OCI-LY3 (cell line): ENCODE data around the gene PLEK.

Experiments
- H2AFZ ChIP-seq: fragments of 200-600, 300-600 bp; shearing (Covaris generic); 2 replicates; pipeline ENCODE4 v1.6.0; 2014; ENCODE audit warnings: antibody characterized with exemption, low read depth, low read length
- H3K27ac ChIP-seq: fragments of 200-600, 300-600 bp; sonication (generic); 2 replicates; pipeline ENCODE4 v1.5.1; 2014; ENCODE audit warnings: mild to moderate bottlenecking, low read length, moderate library complexity, mixed read lengths
- H3K27me3 ChIP-seq: fragments of 200-600, 300-600 bp; sonication (generic); 2 replicates; pipeline ENCODE4 v1.6.1; 2014; ENCODE audit warnings: low read depth, low read length, mixed read lengths
- H3K36me3 ChIP-seq: fragments of 200-600, 300-600 bp; sonication (generic); replicated peaks from 2 replicates; pipeline ENCODE3; 2014; ENCODE audit warnings: low read depth, low read length, mixed read lengths
- H3K4me1 ChIP-seq: fragments of 300-600, 200-600 bp; sonication (generic); 2 replicates; pipeline ENCODE4 v1.6.1; 2014; ENCODE audit warnings: low read length, mixed read lengths
- H3K4me2 ChIP-seq: fragments of 200-600, 300-600 bp; sonication (generic); 2 replicates; pipeline ENCODE4 v1.6.1; 2014; ENCODE audit warnings: low read length, mixed read lengths
- H3K4me3 ChIP-seq: fragments of 300-600, 200-600 bp; sonication (generic); 2 replicates; pipeline ENCODE4 v1.5.1; 2014; ENCODE audit warnings: antibody characterized with exemption, mild to moderate bottlenecking, low read length, moderate library complexity
- H3K79me2 ChIP-seq: fragments of 300-600, 200-600 bp; shearing (Covaris generic); 2 replicates; pipeline ENCODE4 v1.6.1; 2014; ENCODE audit warnings: mild to moderate bottlenecking, low read length, mixed read lengths
- H3K9ac ChIP-seq: fragments of 300-600, 200-600 bp; shearing (Covaris generic); 2 replicates; pipeline ENCODE4 v1.6.0; 2014; ENCODE audit warnings: mild to moderate bottlenecking, low read length, moderate library complexity
- H3K9me3 ChIP-seq: fragments of 200-600, 300-600 bp; shearing (Covaris generic); 2 replicates; pipeline ENCODE4 v1.6.1; 2014; ENCODE audit warnings: low read length, mixed read lengths; ENCODE audit not compliant: insufficient read depth
- H4K20me1 ChIP-seq: fragments of 200-600, 300-600 bp; sonication (generic); 2 replicates; pipeline ENCODE4 v1.6.1; 2016; ENCODE audit warnings: low read length, mixed read lengths; ENCODE audit not compliant: insufficient read depth
- CTCF ChIP-seq: fragments of 200-600, 300-600 bp; sonication (generic); IDR thresholded peaks from 2 replicates; pipeline ENCODE4 v1.5.1; 2014; ENCODE audit warnings: antibody characterized with exemption, low read length, low read depth
- EZH2phosphoT487 ChIP-seq: fragments of 200-600 bp; shearing (Covaris generic); IDR thresholded peaks from 2 replicates; pipeline ENCODE4 v1.6.1; 2018; ENCODE audit warnings: antibody characterized with exemption, mixed run types, low read depth

The PLEK gene

GRCh38 chr2:68388772-68389171, 23.7 kb downstream of the PLEK start:
- H4K20me1 ChIP-seq: peaks cover 6% of the 10 kb centered on the region
- H3K4me1 ChIP-seq: peaks cover 75% of the 10 kb centered on the region

GRCh38 chr2:68390114-68390513, 25.0 kb downstream of the PLEK start:
- Histone ChIP-seq H3K36me3 (peaks cover 83% of the 10 kb centered on the region), H3K4me3 (no peak overlapping the region), H3K9me3 (no peaks in the 10 kb centered on the region), H3K79me2 (peaks cover 51% of the 10 kb centered on the region), H2AFZ (no peak overlapping the region), H3K27me3 (no peaks in the 10 kb centered on the region), H4K20me1 (peaks cover 5% of the 10 kb centered on the region; the same call in 1 of the 2 replicates), H3K4me1 (peaks cover 62% of the 10 kb centered on the region), H3K9ac (no peak overlapping the region), H3K27ac (peak overlapping the region; percentile 99), H3K4me2 (no peak overlapping the region)
- no peak for TF ChIP-seq EZH2phosphoT487
- TF ChIP-seq CTCF: no peak

More at GRCh38 chr2:68388772-68389171, 23.7 kb downstream of the PLEK start:
- H3K4me2 ChIP-seq: peak overlapping the region; percentile 85
- no peaks in the 10 kb centered on the region for H3K27me3 ChIP-seq
- peak overlapping the region; percentile 99 for H3K27ac ChIP-seq
- H3K9me3 ChIP-seq: no peaks in the 10 kb centered on the region
- peaks cover 81% of the 10 kb centered on the region for H3K36me3 ChIP-seq
- TF ChIP-seq CTCF (no peak), EZH2phosphoT487 (no peak)
- H3K79me2 ChIP-seq: peaks cover 64% of the 10 kb centered on the region
- no peak overlapping the region for H2AFZ ChIP-seq
- peak overlapping the region; percentile 82 for H3K9ac ChIP-seq
- H3K4me3 ChIP-seq: peak overlapping the region; percentile 61

- Histone ChIP-seq H3K4me3 (no peak overlapping the region), H3K4me2 (no peak overlapping the region), H3K4me1 (peaks cover 57% of the 10 kb centered on the region), H2AFZ (no peak overlapping the region), H3K9ac (no peak overlapping the region), H3K27ac (peak overlapping the region; percentile 99), H3K27me3 (no peaks in the 10 kb centered on the region), H4K20me1 (peaks cover 5% of the 10 kb centered on the region; the same call in 1 of the 2 replicates), H3K9me3 (no peaks in the 10 kb centered on the region), H3K36me3 (peaks cover 86% of the 10 kb centered on the region), H3K79me2 (peaks cover 49% of the 10 kb centered on the region)
- TF ChIP-seq CTCF (no peak), EZH2phosphoT487 (no peak)
Measured at GRCh38 chr2:68390586-68390985, 25.5 kb downstream of the PLEK start.

- Histone ChIP-seq H3K4me1 (peaks cover 53% of the 10 kb centered on the region), H4K20me1 (peaks cover 5% of the 10 kb centered on the region; the same call in 1 of the 2 replicates), H3K27ac (peak overlapping the region; percentile 99), H3K27me3 (no peaks in the 10 kb centered on the region), H3K4me2 (no peak overlapping the region), H3K9me3 (no peaks in the 10 kb centered on the region), H3K36me3 (peaks cover 91% of the 10 kb centered on the region), H3K79me2 (peaks cover 47% of the 10 kb centered on the region), H2AFZ (no peak overlapping the region), H3K4me3 (no peak overlapping the region), H3K9ac (no peak overlapping the region)
- TF ChIP-seq CTCF: no peak
- no peak for TF ChIP-seq EZH2phosphoT487
Measured at GRCh38 chr2:68391099-68391498, 26.0 kb downstream of the PLEK start.
